HG03565 (cell line): ENCODE data around the gene CDH2.

ENCODE experiments used
- ATAC-seq: cut with Tn5 transposase; IDR thresholded peaks from one replicate; pipeline ENCODE4 v1.9.1; 2021; ENCODE audit warnings: mild to moderate bottlenecking, moderate library complexity; ENCODE audit not compliant: unreplicated experiment

The CDH2 gene

DNA sequence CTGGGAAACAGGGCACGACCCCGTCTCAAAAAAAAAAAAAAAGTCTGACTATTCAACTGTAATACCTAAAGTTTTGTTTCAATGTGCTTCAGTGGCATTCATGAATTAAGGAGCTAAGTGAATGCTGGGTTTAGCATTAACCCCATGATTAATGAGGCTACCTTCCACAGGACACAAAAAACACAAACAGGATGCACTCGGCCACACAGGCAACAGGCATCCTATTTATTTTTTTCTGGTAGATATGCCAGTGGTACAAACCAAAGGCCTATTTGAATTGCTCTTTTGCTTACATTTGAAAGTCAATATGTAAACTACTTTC lies 48.3 kb downstream of the CDH2 start:
- ATAC-seq, result no peak

DNA sequence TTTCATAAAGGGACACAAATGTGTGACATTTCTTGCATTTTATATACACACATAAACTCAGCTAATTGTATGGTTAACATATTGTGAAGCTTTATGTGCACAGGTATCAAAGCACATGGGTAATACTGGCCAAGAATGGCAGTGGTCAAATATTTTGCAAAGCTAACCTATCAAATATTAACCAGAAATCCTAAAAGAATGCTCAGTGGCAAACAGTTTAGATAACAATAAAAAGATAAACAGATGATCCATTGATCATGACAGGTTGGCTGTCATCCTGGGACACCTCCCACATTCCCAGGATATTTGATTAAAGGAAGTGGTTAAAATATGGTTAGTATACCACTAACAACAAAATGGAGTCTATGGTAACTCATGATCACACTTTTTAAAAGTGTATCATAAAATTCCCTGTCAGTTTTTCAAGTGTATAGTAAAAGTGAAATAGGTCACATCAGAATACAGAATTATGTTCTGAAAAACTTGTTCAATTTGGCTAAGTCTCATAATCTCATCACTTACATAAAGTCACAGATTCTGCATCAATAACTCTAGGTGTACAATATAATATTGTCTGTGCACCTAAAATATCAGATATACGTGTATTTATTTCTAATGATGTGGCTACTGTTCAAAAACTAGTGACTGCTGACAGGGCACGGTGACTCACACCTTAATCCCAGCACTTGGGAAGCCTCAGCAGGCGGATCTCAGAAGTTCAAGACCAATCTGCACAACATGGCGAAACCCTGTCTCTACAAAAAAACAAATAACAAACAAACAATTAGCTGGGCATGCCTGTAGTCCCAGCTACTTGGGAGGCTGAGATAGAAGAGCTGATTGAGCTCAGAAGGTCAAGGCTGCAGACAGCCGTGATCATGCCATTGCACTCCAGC lies 48.9 kb downstream of the CDH2 start:
- no peak for ATAC-seq

- no peak for ATAC-seq
Measured at GRCh38 chr18:28127228-28127627, 49.7 kb downstream of the CDH2 start.

DNA sequence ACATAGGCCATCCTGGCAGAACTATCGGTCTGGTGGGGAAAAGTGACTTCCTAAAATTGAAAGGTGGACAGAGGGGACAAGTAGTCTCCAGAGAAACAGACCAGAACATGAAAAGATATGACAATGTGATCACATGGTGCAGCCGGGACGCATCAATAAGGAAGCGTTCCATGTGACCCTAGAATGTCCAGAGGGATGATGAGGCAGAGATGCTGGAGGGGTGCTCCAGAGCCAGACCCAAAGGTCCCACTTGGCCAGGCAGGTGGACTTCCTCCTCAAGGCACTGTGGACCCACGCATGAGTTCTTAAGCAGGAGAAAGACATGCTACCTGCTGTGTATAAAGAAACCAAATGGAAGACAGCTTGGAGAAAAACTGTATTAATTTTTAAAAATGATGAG lies 50.2 kb downstream of the CDH2 start:
- ATAC-seq, result no peak

- ATAC-seq, result no peak
Measured at GRCh38 chr18:28125051-28125450, 51.9 kb downstream of the CDH2 start.

- no peak for ATAC-seq
Measured at GRCh38 chr18:28124131-28125029, 52.5 kb downstream of the CDH2 start.

- no peak for ATAC-seq
Measured at GRCh38 chr18:28123401-28124030, 53.4 kb downstream of the CDH2 start.

DNA sequence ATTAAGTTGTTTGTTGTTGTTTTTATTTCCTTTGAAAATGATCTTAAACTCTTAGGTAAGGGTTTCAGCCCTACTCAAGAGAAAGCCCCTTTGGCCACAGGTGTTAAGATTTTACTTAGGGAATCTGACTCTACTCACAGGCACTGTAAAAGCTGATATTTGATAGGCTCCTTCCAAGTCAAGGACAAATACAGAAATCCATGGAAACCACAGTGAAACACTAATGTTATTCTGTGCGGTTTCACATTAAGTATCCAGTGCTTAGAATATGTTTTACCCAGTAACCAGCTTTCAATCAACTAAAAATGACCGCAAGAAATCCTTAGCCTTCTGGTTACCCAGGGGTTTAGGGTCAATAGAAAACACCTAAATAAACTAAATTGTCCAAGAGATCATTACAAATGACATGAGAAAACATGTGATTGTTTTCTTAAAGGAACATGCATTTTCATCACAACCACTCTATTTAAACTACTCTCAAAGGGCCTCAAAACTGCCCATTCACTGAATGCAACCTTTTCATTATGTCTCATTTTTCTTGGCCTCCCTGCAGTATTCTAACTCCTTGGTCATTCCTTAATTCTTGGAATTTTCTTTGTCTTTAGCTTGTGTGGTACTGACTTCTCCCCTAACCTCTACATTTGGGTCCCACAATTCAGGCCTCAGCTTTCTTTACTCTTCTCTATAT lies 56.0 kb downstream of the CDH2 start:
- no peak for ATAC-seq

- ATAC-seq, result no peak
Measured at GRCh38 chr18:28116461-28116860, 60.5 kb downstream of the CDH2 start.

DNA sequence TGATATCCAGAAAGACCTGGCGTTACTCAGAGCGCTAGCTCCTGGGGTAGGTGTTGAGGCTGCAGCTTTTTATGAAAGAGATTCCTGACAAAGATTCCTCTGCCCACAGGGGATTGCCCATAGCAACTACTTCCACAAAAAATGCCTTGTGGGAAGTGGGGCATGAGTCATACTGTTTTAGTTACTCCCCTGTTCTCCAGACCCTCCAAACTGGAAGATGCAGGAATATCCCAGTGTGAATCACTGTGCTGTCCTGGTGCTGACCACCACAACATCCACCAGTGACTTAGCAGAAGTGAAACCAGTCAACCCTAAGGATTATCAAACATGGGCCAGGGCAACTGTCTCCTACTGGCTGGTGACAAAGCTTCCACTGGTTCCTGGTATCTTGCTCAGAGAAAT lies 61.8 kb downstream of the CDH2 start:
- ATAC-seq, result no peak

DNA sequence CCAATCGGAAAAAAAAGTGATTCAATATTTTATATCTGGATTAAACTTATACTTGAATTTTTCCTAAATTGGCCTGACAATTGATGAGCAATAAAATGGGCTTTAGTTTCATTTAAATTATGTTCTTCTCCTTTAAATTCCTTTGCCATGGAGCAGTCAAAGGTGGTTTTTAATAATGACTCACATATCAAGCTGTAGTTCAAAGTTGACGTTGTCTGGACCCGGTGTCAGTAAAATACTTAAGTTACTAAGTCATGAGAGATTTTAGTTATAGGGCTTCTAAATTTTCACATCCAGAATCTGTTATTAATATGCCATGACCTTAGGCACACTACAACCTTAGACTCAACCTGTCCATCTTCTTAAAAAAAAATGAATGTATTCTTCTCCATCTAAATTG lies 62.5 kb downstream of the CDH2 start:
- ATAC-seq, result no peak

DNA sequence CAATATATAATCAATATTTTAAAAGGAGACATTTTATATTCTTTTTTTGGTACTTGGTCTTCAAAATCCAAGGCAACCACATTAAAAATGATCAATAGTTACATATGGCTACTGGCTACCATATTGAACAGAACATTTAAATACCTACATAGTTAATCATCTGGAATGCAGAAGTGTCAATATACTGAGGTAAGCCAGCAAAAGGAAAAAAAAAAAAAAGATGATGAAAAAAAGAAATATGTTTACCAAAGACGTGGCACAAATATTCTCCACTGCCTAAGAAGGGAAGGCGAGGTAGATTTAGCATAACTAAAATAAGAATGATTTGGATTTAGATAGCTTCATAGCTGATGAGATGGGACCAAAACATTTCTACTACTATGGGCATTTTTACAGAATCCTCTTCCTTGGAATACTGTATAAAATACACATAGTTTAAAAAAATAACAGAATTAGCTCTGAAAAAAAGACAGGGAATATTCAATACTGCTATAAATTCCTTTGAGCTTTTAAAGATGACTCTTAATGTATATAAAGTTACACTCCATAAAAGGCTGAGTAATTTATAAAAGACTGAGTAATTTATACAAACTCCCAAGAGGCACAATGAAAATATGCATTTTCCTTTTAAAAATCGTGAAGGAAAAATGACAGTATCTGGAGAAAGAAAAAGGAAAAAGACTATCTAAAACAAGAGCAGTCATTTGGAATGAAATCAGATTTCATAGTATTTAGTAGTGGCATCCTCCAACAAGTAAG lies 63.5 kb downstream of the CDH2 start:
- ATAC-seq, result no peak

DNA sequence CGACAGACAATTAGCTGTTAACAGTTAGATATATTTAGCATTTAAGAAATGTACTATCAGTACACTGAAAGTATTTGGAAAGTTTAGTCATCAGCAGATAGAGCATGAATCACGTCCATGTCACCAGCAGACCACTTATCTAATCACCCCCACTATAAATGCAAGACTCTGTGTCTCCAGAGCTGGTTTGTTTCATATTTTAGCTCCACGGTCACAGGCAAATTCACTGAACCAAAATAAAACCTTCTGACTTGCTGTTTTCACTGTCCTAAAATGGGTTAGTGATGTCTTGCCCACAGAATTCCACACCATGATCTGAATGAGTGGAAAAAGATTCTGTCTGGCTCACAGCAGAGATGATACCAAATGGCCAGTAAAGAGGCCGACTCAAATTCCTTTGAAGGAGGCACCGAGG lies 64.9 kb downstream of the CDH2 start:
- no peak for ATAC-seq

DNA sequence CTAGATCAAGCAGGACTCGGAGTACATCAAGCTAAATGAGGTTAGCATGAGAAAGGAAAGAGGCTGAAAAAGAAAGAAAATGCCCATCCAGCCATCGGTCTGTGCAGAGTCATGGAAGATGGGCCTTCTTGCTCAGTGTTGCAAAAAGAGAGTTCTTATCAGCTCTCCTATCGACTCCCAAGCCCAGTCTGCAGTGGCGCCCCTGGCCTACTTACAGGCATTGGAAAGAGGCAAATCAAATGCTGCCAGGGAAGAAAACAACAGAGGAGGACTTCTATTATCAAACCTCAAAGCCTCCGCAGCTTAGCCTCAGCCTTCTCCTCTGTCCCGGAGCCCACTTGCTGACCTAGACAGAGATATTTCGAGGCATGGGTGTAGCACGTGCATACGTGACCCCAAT lies 66.0 kb downstream of the CDH2 start:
- no peak for ATAC-seq

GRCh38 chr18:28109781-28110560 lies 67.0 kb downstream of the CDH2 start:
- no peak for ATAC-seq

GRCh38 chr18:28108814-28109213 lies 68.1 kb downstream of the CDH2 start:
- ATAC-seq, result no peak

DNA sequence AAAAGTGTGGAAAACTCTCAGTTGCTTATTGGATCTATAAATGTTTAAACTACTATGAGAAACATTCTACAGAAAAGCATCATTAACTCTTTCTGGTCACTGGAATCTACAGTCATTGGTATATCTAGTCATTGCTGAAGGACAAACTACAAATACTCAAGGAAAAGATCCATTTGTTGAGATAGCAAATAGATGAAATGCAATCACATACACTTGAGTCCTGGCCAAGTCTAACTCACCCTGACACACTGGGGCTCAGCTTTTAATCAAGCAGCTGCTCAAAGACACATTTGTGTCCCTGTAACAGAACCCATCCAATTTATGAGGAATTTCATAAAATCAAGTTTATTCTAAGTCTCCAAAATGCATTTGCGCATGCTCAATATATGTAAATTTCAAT lies 68.7 kb downstream of the CDH2 start:
- no peak for ATAC-seq

- ATAC-seq, result no peak
Measured at GRCh38 chr18:28099237-28099636, 77.7 kb downstream of the CDH2 start.

- no peak for ATAC-seq
Measured at GRCh38 chr18:28095631-28096030, 81.3 kb downstream of the CDH2 start.

GRCh38 chr18:28095041-28095440 lies 81.9 kb downstream of the CDH2 start:
- ATAC-seq, result no peak
